VCaP (cell line): ENCODE data around the gene NR3C1.

Experiments
- H3K27ac ChIP-seq: fragments of 450-650 bp; 2 replicates; pipeline ENCODE4 v1.5.1; 2017
- TF ChIP-seq, protein P1 (sequence below): fragments of 450-650 bp; conservative IDR thresholded peaks from 2 replicates; pipeline ENCODE4 v1.5.1; 2017; ENCODE audit warnings: mild to moderate bottlenecking, moderate library complexity

NR3C1 gene

GRCh38 chr5:143403593-143404415 lies at the start of gene NR3C1:
TSS of gene NR3C1 (minus strand) at chr5:143403686. CDS start at chr5:143400839, 2,847 bp downstream.
- peak within 1 kb of the TSS; percentile 95 for H3K27ac ChIP-seq
- TF ChIP-seq, protein P1, sequence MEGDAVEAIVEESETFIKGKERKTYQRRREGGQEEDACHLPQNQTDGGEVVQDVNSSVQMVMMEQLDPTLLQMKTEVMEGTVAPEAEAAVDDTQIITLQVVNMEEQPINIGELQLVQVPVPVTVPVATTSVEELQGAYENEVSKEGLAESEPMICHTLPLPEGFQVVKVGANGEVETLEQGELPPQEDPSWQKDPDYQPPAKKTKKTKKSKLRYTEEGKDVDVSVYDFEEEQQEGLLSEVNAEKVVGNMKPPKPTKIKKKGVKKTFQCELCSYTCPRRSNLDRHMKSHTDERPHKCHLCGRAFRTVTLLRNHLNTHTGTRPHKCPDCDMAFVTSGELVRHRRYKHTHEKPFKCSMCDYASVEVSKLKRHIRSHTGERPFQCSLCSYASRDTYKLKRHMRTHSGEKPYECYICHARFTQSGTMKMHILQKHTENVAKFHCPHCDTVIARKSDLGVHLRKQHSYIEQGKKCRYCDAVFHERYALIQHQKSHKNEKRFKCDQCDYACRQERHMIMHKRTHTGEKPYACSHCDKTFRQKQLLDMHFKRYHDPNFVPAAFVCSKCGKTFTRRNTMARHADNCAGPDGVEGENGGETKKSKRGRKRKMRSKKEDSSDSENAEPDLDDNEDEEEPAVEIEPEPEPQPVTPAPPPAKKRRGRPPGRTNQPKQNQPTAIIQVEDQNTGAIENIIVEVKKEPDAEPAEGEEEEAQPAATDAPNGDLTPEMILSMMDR: peak; percentile 78

DNA sequence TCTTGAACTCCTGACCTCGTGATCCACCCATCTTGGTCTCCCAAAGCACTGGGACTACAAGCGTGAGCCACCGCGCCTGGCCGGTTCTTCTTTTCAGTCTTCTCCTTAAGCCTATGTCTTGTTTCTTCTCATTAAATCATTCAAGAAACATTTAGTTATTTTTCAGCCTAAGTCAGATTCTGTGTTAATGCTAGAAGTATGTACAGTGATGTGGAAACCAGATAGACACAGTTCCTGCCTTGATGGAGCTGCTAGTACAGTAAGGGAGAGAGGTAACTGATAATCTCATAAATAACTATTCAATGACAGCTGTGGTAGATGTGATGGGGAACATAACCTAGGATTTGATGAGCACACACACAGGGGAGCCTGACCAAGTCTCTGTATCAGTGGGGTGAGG lies 46.3 kb upstream of the NR3C1 start:
- TF ChIP-seq, protein P1: no peak
- no peak overlapping the region for H3K27ac ChIP-seq

GRCh38 chr5:143448518-143448917 lies 45.0 kb upstream of the NR3C1 start:
- no peak overlapping the region for H3K27ac ChIP-seq
- TF ChIP-seq, protein P1: no peak

DNA sequence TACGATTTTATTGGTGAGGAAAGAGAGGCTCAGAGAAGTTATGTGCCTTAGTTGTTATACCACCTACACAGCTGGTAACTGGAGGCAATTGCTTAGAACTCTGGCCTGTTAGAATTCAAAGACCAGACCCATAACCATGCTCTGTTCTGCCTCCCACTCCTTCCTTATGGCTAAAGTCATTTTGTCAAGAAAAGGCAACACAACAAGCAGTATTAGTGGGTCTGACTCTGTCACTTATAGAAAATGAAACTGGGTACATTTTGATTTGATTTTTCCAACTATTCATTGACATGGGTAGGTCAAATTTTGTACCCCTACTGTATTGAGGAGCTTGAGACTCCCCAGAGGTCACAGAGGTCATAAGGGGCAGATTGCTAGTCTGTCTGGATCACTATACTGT lies 44.5 kb upstream of the NR3C1 start:
- no peak overlapping the region for H3K27ac ChIP-seq
- TF ChIP-seq, protein P1: no peak

- no peak overlapping the region for H3K27ac ChIP-seq
- TF ChIP-seq, protein P1: no peak
Observed at GRCh38 chr5:143446535-143447226, 43.2 kb upstream of the NR3C1 start.

GRCh38 chr5:143445776-143446175 lies 42.3 kb upstream of the NR3C1 start:
- TF ChIP-seq, protein P1: no peak
- H3K27ac ChIP-seq: no peak overlapping the region

DNA sequence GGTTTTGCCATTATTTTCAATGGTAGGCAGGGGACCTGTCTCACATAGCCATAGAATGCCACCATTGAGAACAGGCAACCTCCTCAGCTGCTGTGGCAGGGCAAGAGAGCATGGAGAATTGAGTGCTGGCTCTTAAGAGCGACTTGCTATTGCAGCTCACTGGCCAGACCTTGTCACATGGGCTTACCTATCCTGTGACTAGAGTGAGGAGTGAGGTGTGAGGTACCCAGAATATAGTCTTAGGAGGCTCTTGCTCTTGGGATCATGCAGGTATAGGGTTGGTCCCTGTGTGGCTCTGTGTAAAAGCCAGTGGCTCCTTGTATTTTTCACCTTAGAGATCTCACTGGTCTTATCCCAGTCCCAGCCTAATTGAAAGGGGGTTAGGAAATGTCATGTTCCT lies 39.8 kb upstream of the NR3C1 start:
- TF ChIP-seq, protein P1: no peak
- H3K27ac ChIP-seq: no peak overlapping the region
